GM20000 (cell line): ENCODE results near the gene FAM169A.
"Not testable (repeated sequence)": the region's sequence is repeated elsewhere in the genome, so short reads cannot be mapped to it uniquely, and the experiment has no call there.

Experiments
- DNase-seq: peaks from one replicate; pipeline ENCODE4 v3.0.0; 2012; ENCODE audit warnings: low spot score
- CTCF ChIP-seq: IDR thresholded peaks from 2 replicates; pipeline ENCODE4 v1.5.1; 2012; ENCODE audit warnings: mild to moderate bottlenecking, control low read depth; ENCODE audit errors: extremely low read depth, missing control alignments

Gene FAM169A

GRCh38 chr5:74894351-74894750 is 28.2 kb upstream of the FAM169A start:
- DNase-seq: no peak

GRCh38 chr5:74892921-74893320 is 26.7 kb upstream of the FAM169A start:
- no peak for DNase-seq
- no peak for TF ChIP-seq CTCF

More at GRCh38 chr5:74894351-74894750, 28.2 kb upstream of the FAM169A start:
- TF ChIP-seq CTCF: no peak

GRCh38 chr5:74889523-74890105 is 23.4 kb upstream of the FAM169A start:
- TF ChIP-seq CTCF: no peak
- DNase-seq: peak; percentile 25

- DNase-seq: no peak
- no peak for TF ChIP-seq CTCF
Observed at GRCh38 chr5:74888117-74888516, 21.9 kb upstream of the FAM169A start.

- DNase-seq: no peak
- TF ChIP-seq CTCF: no peak
Observed at GRCh38 chr5:74885170-74885569, 19.0 kb upstream of the FAM169A start.

- not testable (repeated sequence) for DNase-seq
Observed at GRCh38 chr5:74882379-74883134, 16.4 kb upstream of the FAM169A start.

GRCh38 chr5:74877624-74878304 is 11.6 kb upstream of the FAM169A start:
- no peak for DNase-seq
- TF ChIP-seq CTCF: no peak
